ENCODE results near the gene POLDIP2.

- TF ChIP-seq TAF1 (IDR thresholded peaks at IDR 0.05; ENCODE audit: control insufficient read depth, extremely low read depth, insufficient read depth, low read length, severe bottlenecking) (no peak), U2AF2 (optimal IDR thresholded peaks at IDR 0.05; ENCODE audit: low read depth, low read length) (no peak), CTCF (IDR thresholded peaks at IDR 0.05 in 2 of 3, conservative IDR thresholded peaks at IDR 0.05 in 1 of 3; ENCODE audit: insufficient read depth in 2 of 3, low read depth in 1 of 3, low read length in 3 of 3) (no peak), EGR1 (conservative IDR thresholded peaks at IDR 0.05) (no peak), KAT8 (IDR thresholded peaks at IDR 0.05; ENCODE audit: low read depth) (no peak), POLR2A (conservative IDR thresholded peaks at IDR 0.05) (no peak), NFE2L1 (tag; IDR thresholded peaks at IDR 0.05; ENCODE audit: borderline replicate concordance, low read depth) (no peak), CREB1 (IDR thresholded peaks at IDR 0.05) (no peak), CREB1 (CRISPR knock-in tag; IDR thresholded peaks at IDR 0.05) (no peak), ZFP36 (IDR thresholded peaks at IDR 0.05; ENCODE audit: low read depth, low read length, partially characterized antibody) (no peak), POLR2G (IDR thresholded peaks at IDR 0.05; ENCODE audit: low read depth, low read length) (no peak), RNF2 (IDR thresholded peaks at IDR 0.05) (no peak)
Observed at GRCh38 chr17:28395426-28395825, 38.1 kb upstream of the POLDIP2 start.

Measured in K562 (cell line).